ENCODE measurements around the gene LNX1.

The LNX1 gene

GRCh38 chr4:53573696-53574095 lies 17.6 kb downstream of the LNX1 start:
- no peak for DNase-seq (ENCODE audit: low read depth in 2 of 2, low spot score in 1 of 2)

- DNase-seq (ENCODE audit: low read depth in 2 of 2, low spot score in 1 of 2) = no peak
Measured at GRCh38 chr4:53572600-53572994, 18.7 kb downstream of the LNX1 start.

GRCh38 chr4:53571936-53572599 lies 19.2 kb downstream of the LNX1 start:
- DNase-seq (ENCODE audit: low read depth in 2 of 2, low spot score in 1 of 2) = no peak

- DNase-seq (ENCODE audit: low read depth in 2 of 2, low spot score in 1 of 2) = no peak
Measured at GRCh38 chr4:53563824-53564223, 27.5 kb downstream of the LNX1 start.

- no peak for DNase-seq (ENCODE audit: low read depth in 2 of 2, low spot score in 1 of 2)
Measured at GRCh38 chr4:53562409-53562808, 28.9 kb downstream of the LNX1 start.

- no peak for DNase-seq (ENCODE audit: low read depth in 2 of 2, low spot score in 1 of 2)
Measured at GRCh38 chr4:53559021-53559620, 32.2 kb downstream of the LNX1 start.

- no peak for DNase-seq (ENCODE audit: low read depth in 2 of 2, low spot score in 1 of 2)
Measured at GRCh38 chr4:53558065-53558801, 33.1 kb downstream of the LNX1 start.

GRCh38 chr4:53557669-53558064 lies 33.6 kb downstream of the LNX1 start:
- no peak for DNase-seq (ENCODE audit: low read depth in 2 of 2, low spot score in 1 of 2)

- no peak for DNase-seq (ENCODE audit: low read depth in 2 of 2, low spot score in 1 of 2)
Measured at GRCh38 chr4:53556651-53557050, 34.6 kb downstream of the LNX1 start.

- DNase-seq (ENCODE audit: low read depth in 2 of 2, low spot score in 1 of 2) = no peak
Measured at GRCh38 chr4:53553486-53554210, 37.6 kb downstream of the LNX1 start.

GRCh38 chr4:53552711-53553110 lies 38.6 kb downstream of the LNX1 start:
- no peak for DNase-seq (ENCODE audit: low read depth in 2 of 2, low spot score in 1 of 2)

- DNase-seq (ENCODE audit: low read depth in 2 of 2, low spot score in 1 of 2) = no peak
Measured at GRCh38 chr4:53551958-53552357, 39.3 kb downstream of the LNX1 start.

- no peak for DNase-seq (ENCODE audit: low read depth in 2 of 2, low spot score in 1 of 2)
Measured at GRCh38 chr4:53551281-53551864, 39.9 kb downstream of the LNX1 start.

GRCh38 chr4:53548662-53549061 lies 42.6 kb downstream of the LNX1 start:
- DNase-seq (ENCODE audit: low read depth in 2 of 2, low spot score in 1 of 2) = no peak

- DNase-seq (ENCODE audit: low read depth in 2 of 2, low spot score in 1 of 2) = no peak
Measured at GRCh38 chr4:53547983-53548382, 43.3 kb downstream of the LNX1 start.

- DNase-seq (ENCODE audit: low read depth in 2 of 2, low spot score in 1 of 2) = no peak
Measured at GRCh38 chr4:53545942-53546581, 45.2 kb downstream of the LNX1 start.

GRCh38 chr4:53545273-53545672 lies 46.0 kb downstream of the LNX1 start:
- no peak for DNase-seq (ENCODE audit: low read depth in 2 of 2, low spot score in 1 of 2)

GRCh38 chr4:53543561-53543960 lies 47.7 kb downstream of the LNX1 start:
- DNase-seq (ENCODE audit: low read depth in 2 of 2, low spot score in 1 of 2) = no peak

GRCh38 chr4:53541577-53542206 lies 49.6 kb downstream of the LNX1 start:
- no peak for DNase-seq (ENCODE audit: low read depth in 2 of 2, low spot score in 1 of 2)

GRCh38 chr4:53538756-53539155 lies 52.5 kb downstream of the LNX1 start:
- DNase-seq (ENCODE audit: low read depth in 2 of 2, low spot score in 1 of 2) = no peak
